ENCODE data around the gene ACVR2B.

The ACVR2B gene

GRCh38 chr3:38458796-38459498, 5.3 kb downstream of the ACVR2B start:
- peak in 1 of 2 experiments; percentile 9 for DNase-seq

GRCh38 chr3:38459499-38460048, 5.9 kb downstream of the ACVR2B start:
- DNase-seq: no peak

- no peak for DNase-seq
Measured at GRCh38 chr3:38460377-38461270, 6.9 kb downstream of the ACVR2B start.

- DNase-seq: no peak
Measured at GRCh38 chr3:38465588-38466154, 12.0 kb downstream of the ACVR2B start.

GRCh38 chr3:38468765-38469164, 15.1 kb downstream of the ACVR2B start:
- DNase-seq: no peak

GRCh38 chr3:38469852-38470251, 16.2 kb downstream of the ACVR2B start:
- no peak for DNase-seq

- no peak for DNase-seq
Measured at GRCh38 chr3:38471260-38471857, 17.7 kb downstream of the ACVR2B start.

- DNase-seq: no peak
Measured at GRCh38 chr3:38472342-38472741, 18.7 kb downstream of the ACVR2B start.

GRCh38 chr3:38473229-38473628, 19.5 kb downstream of the ACVR2B start:
- no peak for DNase-seq

- no peak for DNase-seq
Measured at GRCh38 chr3:38474928-38475605, 21.4 kb downstream of the ACVR2B start.

GRCh38 chr3:38475716-38476115, 22.0 kb downstream of the ACVR2B start:
- DNase-seq: no peak

GRCh38 chr3:38476157-38476756, 22.6 kb downstream of the ACVR2B start:
- no peak for DNase-seq

GRCh38 chr3:38477057-38477820, 23.5 kb downstream of the ACVR2B start:
- DNase-seq: no peak

- no peak for DNase-seq
Measured at GRCh38 chr3:38477839-38478450, 24.3 kb downstream of the ACVR2B start.

- no peak for DNase-seq
Measured at GRCh38 chr3:38478901-38479300, 25.2 kb downstream of the ACVR2B start.

- peak in 1 of 2 experiments; percentile 57 for DNase-seq
Measured at GRCh38 chr3:38479431-38480092, 25.9 kb downstream of the ACVR2B start.

GRCh38 chr3:38480093-38480445, 26.4 kb downstream of the ACVR2B start:
- DNase-seq: no peak

- DNase-seq: no peak
Measured at GRCh38 chr3:38480930-38481329, 27.2 kb downstream of the ACVR2B start.

GRCh38 chr3:38482951-38483350, 29.3 kb downstream of the ACVR2B start:
- DNase-seq: no peak

GRCh38 chr3:38487323-38487722, 33.6 kb downstream of the ACVR2B start:
- no peak for DNase-seq
